Left ventricle myocardium inferior (tissue), 1 donor: ENCODE data around the gene EIPR1. TPM values are rescaled to one million over a fixed set of nuclear protein-coding genes. Genes with fewer than 3 reads are reported as not detected.

Experiments used
- DNase-seq: peaks from one replicate; pipeline ENCODE4 v3.0.0-alpha.2; 2020
- H3K27ac ChIP-seq: fragments of 200-600 bp; replicated peaks from 2 replicates; pipeline ENCODE4 v1.8.0; 2021
- H3K27me3 ChIP-seq: fragments of 200-600 bp; 2 replicates; pipeline ENCODE4 v1.8.0; 2021; ENCODE audit warnings: low read depth
- H3K36me3 ChIP-seq: fragments of 200-600 bp; 2 replicates; pipeline ENCODE4 v1.8.0; 2021
- H3K4me1 ChIP-seq: fragments of 200-600 bp; 2 replicates; pipeline ENCODE4 v1.8.0; 2021
- H3K4me3 ChIP-seq: fragments of 200-600 bp; 2 replicates; pipeline ENCODE4 v1.8.0; 2021; ENCODE audit warnings: mild to moderate bottlenecking, moderate library complexity
- H3K9me3 ChIP-seq: fragments of 200-600 bp; replicated peaks from 2 replicates; pipeline ENCODE4 v1.8.0; 2021
- CTCF ChIP-seq: fragments of 200-600 bp; IDR thresholded peaks from 2 replicates; pipeline ENCODE4 v1.8.0; 2021; ENCODE audit warnings: antibody characterized with exemption, mild to moderate bottlenecking, borderline replicate concordance
- intact Hi-C: fragments of 100-400 bp; cut with micrococcal nuclease; formaldehyde crosslinking; loops from one replicate; pipeline ENCODE4 v1.11.0; 2022
- total RNA-seq: library from RNA; stranded (reverse); fragmentation: NEBNext Ultra II Directional; extraction: Animal tissue kit (Norgen Biotek cat#: 25700); gene quantifications from one replicate; pipeline ENCODE4 v1.2.1, GENCODE V29; 2021
- donor health status: DM: no; HTN: yes; CAD: no; lungs with severe emphysema.

EIPR1 gene
- total RNA-seq, 1 donor from 2014 or later = 12.2 TPM

- Histone ChIP-seq H3K36me3 (no peaks in the 10 kb centered on the region), H3K9me3 (no peaks in the 10 kb centered on the region), H3K27ac (no peak overlapping the region), H3K4me1 (no peaks in the 10 kb centered on the region), H3K27me3 (no peaks in the 10 kb centered on the region), H3K4me3 (no peak overlapping the region)
- DNase-seq = no peak
- TF ChIP-seq CTCF = no peak
- intact Hi-C loops = no loop called here
These were observed 235.9 kb downstream of the EIPR1 start for GRCh38 chr2:3141696-3142095.

- no peak for DNase-seq
- peaks cover 4% of the 10 kb centered on the region for H3K27me3 ChIP-seq
- no peak overlapping the region for H3K4me3 ChIP-seq
- TF ChIP-seq CTCF = no peak
- no peaks in the 10 kb centered on the region for H3K9me3 ChIP-seq
- no peaks in the 10 kb centered on the region for H3K36me3 ChIP-seq
- intact Hi-C loops = no loop called here
- H3K27ac ChIP-seq = no peak overlapping the region
- no peaks in the 10 kb centered on the region for H3K4me1 ChIP-seq
These were observed 237.7 kb downstream of the EIPR1 start for GRCh38 chr2:3139906-3140305.

Other genes starting within 250 kb of the EIPR1 start
- 127 TPM for gene TRAPPC12, start 1.9 kb upstream of the EIPR1 start, total RNA-seq
- gene ADI1, start 141.7 kb upstream of the EIPR1 start, total RNA-seq = 195 TPM
- 20.9 TPM for gene RNASEH1, start 180.5 kb upstream of the EIPR1 start, total RNA-seq
- 583 TPM for gene RPS7, start 197.4 kb upstream of the EIPR1 start, total RNA-seq
- gene COLEC11, start 217.3 kb upstream of the EIPR1 start, total RNA-seq = 4.9 TPM